Stomach smooth muscle (tissue), 2 donors: ENCODE results near the gene TFAP2E.

Experiments used
- H3K27ac ChIP-seq: one replicate; pipeline ENCODE4 v1.7.0; 2013; ENCODE audit warnings: mild to moderate bottlenecking, low read length, inconsistent platforms
- H3K27me3 ChIP-seq, 2 donors: one replicate each; pipeline ENCODE4 v1.7.0; 2013; ENCODE audit warnings: low read length in 2 of 2; ENCODE audit not compliant: insufficient read depth in 2 of 2, control insufficient read depth in 1 of 2
- H3K36me3 ChIP-seq, 2 donors: one replicate each; pipeline ENCODE4 v1.7.0; 2013; ENCODE audit warnings: low read length in 2 of 2; ENCODE audit not compliant: control insufficient read depth in 2 of 2, insufficient read depth in 2 of 2
- H3K4me1 ChIP-seq: one replicate; pipeline ENCODE4 v1.7.0; 2013; ENCODE audit warnings: low read length; ENCODE audit not compliant: control insufficient read depth, insufficient read depth
- H3K4me3 ChIP-seq, 2 donors: one replicate each; pipeline ENCODE4 v1.7.0; 2013; ENCODE audit warnings: low read length in 2 of 2
- H3K9ac ChIP-seq, 2 donors: one replicate each; pipeline ENCODE4 v1.7.0; 2013; ENCODE audit warnings: low read length in 2 of 2, mild to moderate bottlenecking in 1 of 2
- H3K9me3 ChIP-seq, 2 donors: one replicate each; pipeline ENCODE4 v1.7.0; 2013; ENCODE audit warnings: low read length in 2 of 2; ENCODE audit not compliant: control insufficient read depth in 2 of 2
- donor health status: healthy.
- donor health status: Pancreatic carcinoma.

TFAP2E gene

DNA sequence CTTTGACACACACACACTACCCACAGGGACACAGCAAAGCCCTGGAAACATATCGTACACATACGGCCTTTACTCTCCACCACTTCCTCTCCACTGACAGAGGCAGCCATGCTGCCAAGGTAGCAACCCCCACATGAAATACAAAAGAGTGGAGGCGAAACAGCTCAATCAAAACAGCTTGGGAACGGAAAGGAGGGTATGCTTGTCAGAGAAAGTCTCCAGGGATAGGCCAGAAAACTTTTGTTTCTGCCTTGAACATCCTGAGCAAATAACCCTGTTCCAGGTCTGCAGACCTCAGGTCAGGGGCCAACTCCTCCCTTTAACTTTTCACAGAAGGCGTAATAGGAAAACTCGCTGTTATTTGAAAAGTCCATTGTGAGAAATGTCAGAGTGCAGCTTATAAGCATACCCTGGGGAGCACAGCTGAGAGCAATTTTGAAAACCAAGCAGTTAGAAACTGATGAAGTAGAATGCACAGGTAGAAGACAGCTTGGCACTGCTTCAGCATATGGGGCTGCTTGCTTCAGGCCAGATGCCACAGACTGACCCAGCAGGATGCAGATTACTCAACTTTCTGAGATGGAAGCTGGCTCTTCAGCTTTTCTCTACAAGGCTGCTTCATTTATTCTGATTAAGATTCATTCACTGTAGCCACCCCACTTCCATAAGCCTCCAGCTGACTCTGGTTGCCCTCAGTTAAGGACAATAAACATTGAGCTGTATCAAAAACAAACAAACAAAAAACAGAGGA lies 33.9 kb upstream of the TFAP2E start:
- Histone ChIP-seq H3K27me3 (no peaks in the 10 kb centered on the region), H3K4me1 (peaks cover 19% of the 10 kb centered on the region), H3K4me3 (no peak overlapping the region), H3K9me3 (no peaks in the 10 kb centered on the region), H3K27ac (peak overlapping the region; percentile 31), H3K9ac (no peak overlapping the region), H3K36me3 (peaks cover 0 to 2% of the 10 kb centered on the region in 2 donors)

- Histone ChIP-seq H3K4me1 (peaks cover 19% of the 10 kb centered on the region), H3K4me3 (no peak overlapping the region), H3K27ac (no peak overlapping the region), H3K36me3 (peaks cover 0 to 2% of the 10 kb centered on the region in 2 donors), H3K9me3 (no peaks in the 10 kb centered on the region), H3K9ac (no peak overlapping the region), H3K27me3 (no peaks in the 10 kb centered on the region)
Measured at GRCh38 chr1:35539824-35540261, 33.3 kb upstream of the TFAP2E start.

GRCh38 chr1:35544976-35545375 lies 28.1 kb upstream of the TFAP2E start:
- Histone ChIP-seq H3K4me3 (no peak overlapping the region), H3K4me1 (peaks cover 9% of the 10 kb centered on the region), H3K9me3 (no peaks in the 10 kb centered on the region), H3K27me3 (no peaks in the 10 kb centered on the region), H3K9ac (no peak overlapping the region), H3K36me3 (peaks cover 0 to 2% of the 10 kb centered on the region in 2 donors), H3K27ac (no peak overlapping the region)

DNA sequence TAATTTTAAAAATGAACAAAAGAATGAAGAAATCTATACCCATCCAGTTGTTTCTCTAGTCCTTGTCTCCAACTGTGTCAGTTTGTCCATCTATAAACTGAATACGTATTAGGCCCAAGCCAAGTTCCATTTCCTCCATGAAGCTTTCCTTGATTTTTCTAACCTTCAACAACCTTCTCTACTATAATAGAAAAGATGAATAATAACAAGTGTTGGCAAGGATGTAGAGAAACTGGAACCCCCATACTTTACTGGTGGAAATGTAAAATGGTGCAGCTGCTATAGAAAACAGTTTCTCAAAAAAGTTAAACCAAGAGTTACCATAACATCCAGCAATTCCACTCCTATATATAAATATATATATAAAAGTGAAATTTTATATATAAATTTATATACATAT lies 26.5 kb upstream of the TFAP2E start:
- Histone ChIP-seq H3K9me3 (no peaks in the 10 kb centered on the region), H3K27ac (no peak overlapping the region), H3K27me3 (no peaks in the 10 kb centered on the region), H3K4me1 (no peaks in the 10 kb centered on the region), H3K4me3 (no peak overlapping the region), H3K9ac (no peak overlapping the region), H3K36me3 (peaks cover 2 to 3% of the 10 kb centered on the region in 2 donors)

GRCh38 chr1:35553851-35554250 lies 19.3 kb upstream of the TFAP2E start:
- Histone ChIP-seq H3K9ac (no peak overlapping the region), H3K9me3 (no peaks in the 10 kb centered on the region), H3K4me3 (no peak overlapping the region), H3K4me1 (peaks cover 35% of the 10 kb centered on the region), H3K27ac (no peak overlapping the region), H3K27me3 (no peaks in the 10 kb centered on the region), H3K36me3 (peaks cover 11 to 12% of the 10 kb centered on the region in 2 donors)

- no peaks in the 10 kb centered on the region for H3K9me3 ChIP-seq
- no peak overlapping the region for H3K27ac ChIP-seq
- peak overlapping the region in 1 of 2 donors; percentile 19 for H3K9ac ChIP-seq
- H3K27me3 ChIP-seq: no peaks in the 10 kb centered on the region
- no peak overlapping the region for H3K4me3 ChIP-seq
- H3K4me1 ChIP-seq: peaks cover 38% of the 10 kb centered on the region
- H3K36me3 ChIP-seq: peaks cover 11 to 12% of the 10 kb centered on the region in 2 donors
Measured at GRCh38 chr1:35554266-35555211, 18.6 kb upstream of the TFAP2E start.

GRCh38 chr1:35555212-35555584 lies 17.9 kb upstream of the TFAP2E start:
- H3K27ac ChIP-seq: no peak overlapping the region

GRCh38 chr1:35555601-35556477 lies 17.3 kb upstream of the TFAP2E start:
- H3K9me3 ChIP-seq: no peaks in the 10 kb centered on the region
- peak overlapping the region in 1 of 2 donors; percentile 89 for H3K9ac ChIP-seq
- peaks cover 49% of the 10 kb centered on the region for H3K4me1 ChIP-seq
- H3K27ac ChIP-seq: no peak overlapping the region
- H3K4me3 ChIP-seq: peak overlapping the region in 1 of 2 donors; percentile 86
- H3K36me3 ChIP-seq: peaks cover 10 to 11% of the 10 kb centered on the region in 2 donors
- no peaks in the 10 kb centered on the region for H3K27me3 ChIP-seq

More at GRCh38 chr1:35555212-35555584, 17.9 kb upstream of the TFAP2E start:
- peaks cover 43% of the 10 kb centered on the region for H3K4me1 ChIP-seq
- no peaks in the 10 kb centered on the region for H3K9me3 ChIP-seq
- H3K27me3 ChIP-seq: no peaks in the 10 kb centered on the region
- peaks cover 11 to 12% of the 10 kb centered on the region in 2 donors for H3K36me3 ChIP-seq
- H3K4me3 ChIP-seq: no peak overlapping the region
- H3K9ac ChIP-seq: no peak overlapping the region

- Histone ChIP-seq H3K4me3 (peak overlapping the region; percentile 86 to 96), H3K27me3 (no peaks in the 10 kb centered on the region), H3K9ac (peak overlapping the region; percentile 84 to 89), H3K27ac (peak overlapping the region; percentile 89), H3K36me3 (peaks cover 9 to 11% of the 10 kb centered on the region in 2 donors), H3K4me1 (peaks cover 57% of the 10 kb centered on the region), H3K9me3 (no peaks in the 10 kb centered on the region)
Measured at GRCh38 chr1:35556484-35557117, 16.5 kb upstream of the TFAP2E start.
